Cardiac fibroblast (primary cell): Measurements from ENCODE around the gene MAGEA11.
"Not testable (repeated sequence)": the region's sequence is repeated elsewhere in the genome, so short reads cannot be mapped to it uniquely, and the experiment has no call there.

Source experiments
- DNase-seq, 2 donors: peaks; one replicate each; pipeline versions ENCODE4 v3.0.0 to v3.0.0-alpha.2; 2010; ENCODE audit warnings: low read depth in 2 of 2
- H3K4me3 ChIP-seq, 2 donors: replicated peaks in 1 of 2; 1 replicate in 1 of 2; 2 replicates in 1 of 2; pipeline ENCODE4 v1.5.1; 2011; ENCODE audit warnings: low read depth in 2 of 2, low read length in 2 of 2, mild to moderate bottlenecking in 2 of 2, moderate library complexity in 1 of 2
- TF ChIP-seq, protein P1 (sequence below): IDR thresholded peaks from one replicate; pipeline ENCODE4 v1.5.1; 2011; ENCODE audit warnings: low read depth, mild to moderate bottlenecking, low read length, inconsistent platforms

MAGEA11 gene

GRCh38 chrX:149718757-149719156, 6.9 kb downstream of the MAGEA11 start:
- H3K4me3 ChIP-seq: no peak overlapping the region
- TF ChIP-seq, protein P1, sequence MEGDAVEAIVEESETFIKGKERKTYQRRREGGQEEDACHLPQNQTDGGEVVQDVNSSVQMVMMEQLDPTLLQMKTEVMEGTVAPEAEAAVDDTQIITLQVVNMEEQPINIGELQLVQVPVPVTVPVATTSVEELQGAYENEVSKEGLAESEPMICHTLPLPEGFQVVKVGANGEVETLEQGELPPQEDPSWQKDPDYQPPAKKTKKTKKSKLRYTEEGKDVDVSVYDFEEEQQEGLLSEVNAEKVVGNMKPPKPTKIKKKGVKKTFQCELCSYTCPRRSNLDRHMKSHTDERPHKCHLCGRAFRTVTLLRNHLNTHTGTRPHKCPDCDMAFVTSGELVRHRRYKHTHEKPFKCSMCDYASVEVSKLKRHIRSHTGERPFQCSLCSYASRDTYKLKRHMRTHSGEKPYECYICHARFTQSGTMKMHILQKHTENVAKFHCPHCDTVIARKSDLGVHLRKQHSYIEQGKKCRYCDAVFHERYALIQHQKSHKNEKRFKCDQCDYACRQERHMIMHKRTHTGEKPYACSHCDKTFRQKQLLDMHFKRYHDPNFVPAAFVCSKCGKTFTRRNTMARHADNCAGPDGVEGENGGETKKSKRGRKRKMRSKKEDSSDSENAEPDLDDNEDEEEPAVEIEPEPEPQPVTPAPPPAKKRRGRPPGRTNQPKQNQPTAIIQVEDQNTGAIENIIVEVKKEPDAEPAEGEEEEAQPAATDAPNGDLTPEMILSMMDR: no peak
- DNase-seq: no peak

DNA sequence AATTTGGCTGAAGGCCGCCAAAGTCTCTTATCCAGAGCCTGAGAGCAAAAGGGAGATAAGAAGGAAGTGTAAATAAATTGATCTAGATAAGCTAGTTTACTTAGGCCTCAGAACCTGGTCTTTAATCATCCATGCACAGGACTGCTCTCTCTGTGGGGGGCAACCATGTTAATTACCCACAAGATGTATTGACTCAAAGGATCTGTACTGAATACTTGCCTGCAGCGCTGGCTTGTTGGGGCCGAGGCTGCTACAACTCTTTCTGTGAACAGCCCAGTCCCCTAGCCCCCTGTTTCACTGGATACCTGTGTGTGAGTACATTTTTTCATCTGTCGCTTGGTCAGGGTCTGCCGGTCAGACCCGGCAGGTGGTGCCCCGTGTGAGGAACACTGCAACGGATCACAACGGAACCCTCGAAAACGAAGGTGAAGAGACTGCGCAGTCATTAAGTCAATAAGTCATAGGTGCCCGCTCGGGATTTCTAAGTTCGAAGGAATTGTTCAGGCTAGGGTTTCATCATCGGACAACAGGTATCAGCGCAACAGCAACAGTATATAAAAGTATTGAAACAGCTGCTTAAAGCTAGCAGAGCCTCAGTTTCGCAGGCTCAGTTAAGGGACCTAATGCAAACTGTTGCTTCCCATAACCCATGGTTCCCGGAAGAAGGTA, 8.3 kb downstream of the MAGEA11 start:
- no peak overlapping the region for H3K4me3 ChIP-seq
- no peak for DNase-seq
- TF ChIP-seq, protein P1: no peak

- not testable (repeated sequence) for H3K4me3 ChIP-seq, DNase-seq
Measured at GRCh38 chrX:149721241-149721640, 9.4 kb downstream of the MAGEA11 start.

DNA sequence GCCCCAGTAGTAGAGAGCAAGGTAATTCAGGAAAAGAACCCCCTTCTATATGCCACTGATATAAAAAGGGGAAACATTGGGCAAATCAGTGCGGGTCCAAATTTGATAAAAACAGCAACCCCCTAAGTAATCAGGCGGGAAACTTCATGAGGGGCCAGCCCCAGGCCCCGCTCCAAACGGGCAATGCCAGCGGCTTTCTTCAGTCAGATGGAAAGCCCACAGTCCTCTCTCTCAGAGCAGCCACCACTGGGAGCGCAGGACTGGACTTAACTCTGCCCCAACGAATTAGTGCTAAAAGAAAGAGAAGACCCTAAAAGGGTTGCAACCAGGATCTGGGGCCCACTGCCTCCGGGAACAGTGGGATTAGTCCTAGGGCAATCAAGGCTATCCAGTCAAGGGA, 9.9 kb downstream of the MAGEA11 start:
- DNase-seq: no peak
- TF ChIP-seq, protein P1: no peak

DNA sequence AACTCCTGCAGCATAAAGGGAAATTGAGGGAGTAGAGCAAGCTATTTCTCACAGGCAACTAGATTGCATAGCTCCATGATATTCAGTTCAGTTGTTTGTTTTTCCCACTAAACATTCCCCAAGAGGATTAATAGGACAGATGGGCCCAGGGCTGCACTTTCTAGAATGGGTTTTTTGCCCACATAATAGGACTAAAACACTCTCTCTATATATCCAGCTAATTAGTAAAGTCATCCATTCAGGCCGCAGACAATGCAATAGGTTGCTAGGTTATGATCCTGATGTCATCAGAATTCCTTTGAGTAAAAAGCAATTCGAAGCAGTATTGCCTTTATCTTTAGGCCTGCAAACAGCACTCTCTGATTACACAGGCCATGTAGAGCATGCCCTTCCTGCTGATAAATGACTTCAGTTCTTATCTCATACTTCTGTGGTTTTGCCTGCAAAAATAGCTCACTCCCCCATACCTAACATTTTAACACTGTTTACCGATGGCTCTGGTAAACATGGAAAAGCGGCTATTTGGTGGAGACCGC, 11.8 kb downstream of the MAGEA11 start:
- not testable (repeated sequence) for H3K4me3 ChIP-seq, DNase-seq

More for the DNA sequence above, 9.9 kb downstream of the MAGEA11 start:
- H3K4me3 ChIP-seq: no peak overlapping the region

DNA sequence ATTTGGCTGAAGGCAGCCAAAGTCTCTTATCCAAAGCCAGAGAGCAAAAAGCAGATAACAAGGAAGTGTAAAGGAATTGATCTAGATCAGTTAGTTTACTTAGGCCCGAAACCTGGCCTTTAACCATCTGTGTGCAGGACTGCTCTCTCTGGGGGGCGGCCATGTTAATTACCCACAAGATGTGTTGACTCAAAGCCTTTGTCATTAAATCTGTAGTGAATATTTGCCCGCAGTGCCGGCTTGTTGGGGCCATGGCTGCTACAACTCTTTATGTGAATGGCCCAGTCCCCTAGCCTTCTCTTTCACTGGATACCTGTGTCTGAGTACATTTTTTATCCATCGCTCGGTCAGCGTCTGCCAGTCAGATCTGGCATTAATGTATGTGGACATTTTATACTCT, 15.4 kb downstream of the MAGEA11 start:
- DNase-seq, H3K4me3 ChIP-seq: not testable (repeated sequence)

DNA sequence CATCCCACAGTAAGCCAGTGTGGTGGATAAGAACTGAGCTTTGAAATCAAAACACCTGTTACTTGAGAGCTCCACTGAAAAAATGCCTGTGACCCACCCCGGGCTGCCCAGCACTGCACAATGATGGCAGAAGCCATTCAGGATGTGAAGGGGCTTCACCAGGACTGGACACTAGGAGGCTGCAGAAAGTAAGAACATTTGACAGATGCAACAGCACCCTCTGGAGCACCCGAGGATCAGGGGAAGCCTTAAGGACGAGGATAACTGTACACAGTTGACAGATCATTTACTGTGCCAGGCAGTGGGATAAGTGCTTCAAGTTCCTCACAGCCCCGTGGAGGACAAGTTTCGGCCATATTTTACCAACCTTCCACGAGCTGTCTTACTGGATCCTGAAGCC, 30.4 kb downstream of the MAGEA11 start:
- DNase-seq, H3K4me3 ChIP-seq: not testable (repeated sequence)

GRCh38 chrX:149746390-149747007, 34.6 kb downstream of the MAGEA11 start:
- not testable (repeated sequence) for H3K4me3 ChIP-seq, DNase-seq

GRCh38 chrX:149757206-149758067, 45.6 kb downstream of the MAGEA11 start:
- no peak for DNase-seq
- H3K4me3 ChIP-seq: no peak overlapping the region
- TF ChIP-seq, protein P1: no peak
